RPMI8226 (cell line): Measurements from ENCODE around the gene SAMD8.
"Not testable (repeated sequence)": the region's sequence is repeated elsewhere in the genome, so short reads cannot be mapped to it uniquely, and the experiment has no call there.

Experiments used
- DNase-seq: peaks from one replicate; pipeline ENCODE4 v3.0.0-alpha.2; 2015

SAMD8 gene

GRCh38 chr10:75146780-75147179, 35.3 kb downstream of the SAMD8 start:
- DNase-seq, result no peak

- DNase-seq, result no peak
Measured at GRCh38 chr10:75150656-75151055, 39.2 kb downstream of the SAMD8 start.

GRCh38 chr10:75159519-75159918, 48.1 kb downstream of the SAMD8 start:
- DNase-seq, result no peak

GRCh38 chr10:75165684-75166622, 54.5 kb downstream of the SAMD8 start:
- peak; percentile 59 for DNase-seq

- no peak for DNase-seq
Measured at GRCh38 chr10:75166623-75166972, 55.1 kb downstream of the SAMD8 start.

- DNase-seq, result no peak
Measured at GRCh38 chr10:75168275-75168674, 56.8 kb downstream of the SAMD8 start.

- DNase-seq, result no peak
Measured at GRCh38 chr10:75170215-75170614, 58.8 kb downstream of the SAMD8 start.

GRCh38 chr10:75175046-75175445, 63.6 kb downstream of the SAMD8 start:
- no peak for DNase-seq

- DNase-seq, result no peak
Measured at GRCh38 chr10:75176046-75176445, 64.6 kb downstream of the SAMD8 start.

GRCh38 chr10:75176736-75177135, 65.3 kb downstream of the SAMD8 start:
- no peak for DNase-seq

- DNase-seq, result no peak
Measured at GRCh38 chr10:75179657-75180177, 68.3 kb downstream of the SAMD8 start.

- DNase-seq, result no peak
Measured at GRCh38 chr10:75180592-75180991, 69.1 kb downstream of the SAMD8 start.

GRCh38 chr10:75181073-75181472, 69.6 kb downstream of the SAMD8 start:
- DNase-seq, result no peak

- DNase-seq, result no peak
Measured at GRCh38 chr10:75186310-75186709, 74.9 kb downstream of the SAMD8 start.

- DNase-seq, result peak; percentile 62
Measured at GRCh38 chr10:75187961-75188426, 76.5 kb downstream of the SAMD8 start.

GRCh38 chr10:75188522-75188921, 77.1 kb downstream of the SAMD8 start:
- DNase-seq, result not testable (repeated sequence)

- no peak for DNase-seq
Measured at GRCh38 chr10:75189266-75190096, 78.0 kb downstream of the SAMD8 start.

GRCh38 chr10:75191821-75192568, 80.5 kb downstream of the SAMD8 start:
- DNase-seq, result no peak

GRCh38 chr10:75194625-75195024, 83.2 kb downstream of the SAMD8 start:
- DNase-seq, result not testable (repeated sequence)

GRCh38 chr10:75195035-75195763, 83.7 kb downstream of the SAMD8 start:
- no peak for DNase-seq

GRCh38 chr10:75197066-75197465, 85.6 kb downstream of the SAMD8 start:
- no peak for DNase-seq

- no peak for DNase-seq
Measured at GRCh38 chr10:75197906-75198305, 86.5 kb downstream of the SAMD8 start.
